HG03342 (cell line): ENCODE measurements around the gene AHRR.

ENCODE experiments used
- ATAC-seq: cut with Tn5 transposase; IDR thresholded peaks from one replicate; pipeline ENCODE4 v1.9.1; 2021; ENCODE audit warnings: mild to moderate bottlenecking, moderate library complexity; ENCODE audit not compliant: unreplicated experiment

AHRR gene

DNA sequence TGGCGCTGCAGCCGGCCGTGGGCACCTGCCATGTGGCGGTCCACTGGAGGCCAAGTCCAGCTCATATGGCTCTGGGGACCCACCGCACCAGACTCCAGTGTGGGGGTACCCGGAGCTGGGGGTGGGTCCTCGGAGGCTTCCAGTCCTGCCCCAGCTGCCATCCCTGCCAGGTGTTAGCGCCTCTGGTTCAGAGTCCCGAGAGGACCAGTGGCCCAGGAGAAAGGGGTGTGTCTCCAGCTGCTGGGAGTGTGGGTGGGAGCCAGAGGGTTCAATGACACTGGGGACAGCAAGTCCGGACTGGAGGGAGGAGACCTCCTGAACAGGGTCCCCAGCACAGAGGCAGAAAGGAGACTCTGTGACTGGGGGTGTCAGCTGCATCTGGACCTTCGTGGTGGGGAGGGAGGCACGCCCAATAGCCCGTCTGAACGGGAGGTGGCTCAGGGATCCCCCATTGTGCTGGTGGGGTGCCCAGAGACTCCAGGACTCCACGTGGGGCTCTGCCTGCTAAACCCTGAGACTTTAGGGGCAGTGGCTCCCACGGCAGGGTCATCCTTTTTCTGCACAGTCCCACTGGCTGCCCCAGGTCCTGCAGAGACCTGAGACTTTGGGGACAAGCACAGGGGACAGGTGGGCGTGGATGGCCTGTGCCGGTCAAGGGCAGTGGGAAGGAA is 2.4 kb upstream of the AHRR start:
- ATAC-seq: no peak

DNA sequence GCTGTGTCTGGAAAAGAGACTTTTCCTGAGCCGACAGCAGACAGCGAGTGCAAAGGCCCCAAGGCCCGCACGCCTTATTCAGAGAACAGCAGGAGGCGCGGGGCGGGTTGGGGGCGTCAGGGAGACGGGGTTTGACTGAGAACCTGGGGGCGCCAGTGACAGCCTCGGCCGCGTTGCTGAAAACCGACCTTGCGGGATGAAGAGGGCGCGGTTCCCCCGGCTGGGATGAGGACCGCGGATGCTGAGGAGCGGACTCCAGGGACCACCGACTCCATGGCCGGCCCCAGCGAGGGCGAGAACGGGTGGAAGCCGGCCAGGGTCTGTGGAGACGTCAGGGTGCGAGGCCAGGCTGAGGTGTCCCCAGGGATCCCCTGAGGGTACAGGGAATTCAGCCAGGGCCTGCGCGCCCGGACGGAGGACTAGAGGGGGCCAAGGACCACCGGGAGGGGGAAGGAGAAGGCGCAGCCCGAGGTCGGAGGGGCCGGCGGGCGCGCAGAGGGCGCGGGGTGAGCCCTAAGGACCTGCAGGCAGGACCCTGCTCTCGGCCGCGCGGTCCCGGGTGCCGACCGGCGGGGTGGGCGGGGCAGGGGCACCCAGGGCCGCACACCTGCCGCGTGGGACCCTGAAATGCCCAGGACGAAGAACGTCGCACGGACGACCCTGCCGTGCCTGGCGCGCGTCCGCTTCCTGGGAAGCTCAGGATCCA is 837 bp upstream of the AHRR start:
- no peak for ATAC-seq

GRCh38 chr5:321726-322251 is 275 bp downstream of the AHRR start:
- peak; percentile 10 for ATAC-seq

DNA sequence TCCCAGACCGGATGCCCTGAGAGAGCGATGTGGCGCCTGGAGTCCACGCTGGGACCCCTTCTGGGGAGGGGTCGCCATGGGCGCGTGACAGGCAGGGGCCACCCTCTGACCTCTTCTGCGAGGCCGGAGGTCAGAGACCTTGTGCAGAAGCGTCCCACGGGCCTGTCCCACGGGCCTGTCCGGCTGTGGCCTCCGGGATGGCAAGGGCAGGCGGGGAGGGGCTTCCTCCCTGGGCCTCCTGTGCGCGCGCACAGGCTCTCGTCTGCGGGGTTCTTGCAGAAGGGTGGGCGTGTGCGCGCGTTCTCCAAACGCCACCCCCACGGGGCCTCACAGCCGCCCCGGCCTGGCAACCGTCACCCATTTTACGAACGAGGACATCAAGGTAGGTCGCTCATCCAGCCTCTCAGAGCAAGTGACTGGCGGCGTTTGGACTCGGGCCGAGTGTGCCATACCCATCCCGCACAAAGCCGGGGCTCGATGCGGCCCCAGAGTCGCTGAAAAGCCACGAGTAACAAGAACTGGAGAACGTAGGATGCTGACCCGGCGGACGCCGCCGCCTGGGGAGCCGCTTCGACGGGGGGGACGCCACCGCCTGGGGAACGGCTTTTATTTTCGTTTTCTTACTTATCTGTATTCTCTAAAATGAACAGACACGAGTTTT is 897 bp downstream of the AHRR start:
- peak; percentile 13 for ATAC-seq

- no peak for ATAC-seq
Measured at GRCh38 chr5:322942-323879, 1.7 kb downstream of the AHRR start.

GRCh38 chr5:324736-325612 is 3.5 kb downstream of the AHRR start:
- no peak for ATAC-seq

- ATAC-seq: no peak
Measured at GRCh38 chr5:326109-326508, 4.6 kb downstream of the AHRR start.

- no peak for ATAC-seq
Measured at GRCh38 chr5:329121-329735, 7.7 kb downstream of the AHRR start.

DNA sequence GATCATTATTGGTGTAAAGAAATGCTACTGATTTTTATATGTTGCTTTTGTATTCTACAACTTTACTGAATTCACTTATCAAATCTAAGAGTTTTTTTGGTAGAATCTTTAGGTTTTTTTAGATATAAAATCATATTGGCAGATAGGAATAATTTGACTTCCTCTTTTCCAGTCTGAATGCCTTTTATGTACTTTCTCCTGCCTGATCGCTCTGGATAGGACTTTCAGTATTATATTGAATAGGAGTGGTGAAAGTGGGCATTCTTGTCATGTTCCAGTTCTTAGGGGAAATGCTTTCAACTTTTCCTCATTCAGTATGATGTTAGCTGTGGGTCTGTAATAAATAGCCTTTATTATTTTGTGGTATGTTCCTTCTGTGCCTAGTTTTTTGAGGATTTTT is 8.3 kb downstream of the AHRR start:
- no peak for ATAC-seq

- ATAC-seq: no peak
Measured at GRCh38 chr5:332843-333242, 11.3 kb downstream of the AHRR start.

DNA sequence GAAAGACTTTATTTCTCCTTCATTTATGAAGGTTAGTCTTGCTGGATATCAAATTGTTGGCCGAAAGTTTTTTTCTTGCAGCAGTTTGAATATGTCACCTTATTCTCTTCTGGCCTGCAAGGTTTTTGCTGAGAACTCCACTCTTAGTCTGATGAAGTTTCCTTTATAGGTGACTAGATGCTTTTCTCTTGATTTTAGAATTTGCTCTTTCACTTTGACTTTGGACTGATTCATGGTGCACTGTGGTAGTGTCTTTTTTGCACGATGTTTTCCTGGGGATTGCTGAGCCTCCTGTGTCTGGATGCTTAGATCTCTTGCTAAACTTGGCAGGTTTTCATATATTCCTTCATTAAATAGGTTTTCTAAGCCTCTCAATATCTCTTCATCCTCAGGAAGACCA is 12.4 kb downstream of the AHRR start:
- ATAC-seq: no peak

DNA sequence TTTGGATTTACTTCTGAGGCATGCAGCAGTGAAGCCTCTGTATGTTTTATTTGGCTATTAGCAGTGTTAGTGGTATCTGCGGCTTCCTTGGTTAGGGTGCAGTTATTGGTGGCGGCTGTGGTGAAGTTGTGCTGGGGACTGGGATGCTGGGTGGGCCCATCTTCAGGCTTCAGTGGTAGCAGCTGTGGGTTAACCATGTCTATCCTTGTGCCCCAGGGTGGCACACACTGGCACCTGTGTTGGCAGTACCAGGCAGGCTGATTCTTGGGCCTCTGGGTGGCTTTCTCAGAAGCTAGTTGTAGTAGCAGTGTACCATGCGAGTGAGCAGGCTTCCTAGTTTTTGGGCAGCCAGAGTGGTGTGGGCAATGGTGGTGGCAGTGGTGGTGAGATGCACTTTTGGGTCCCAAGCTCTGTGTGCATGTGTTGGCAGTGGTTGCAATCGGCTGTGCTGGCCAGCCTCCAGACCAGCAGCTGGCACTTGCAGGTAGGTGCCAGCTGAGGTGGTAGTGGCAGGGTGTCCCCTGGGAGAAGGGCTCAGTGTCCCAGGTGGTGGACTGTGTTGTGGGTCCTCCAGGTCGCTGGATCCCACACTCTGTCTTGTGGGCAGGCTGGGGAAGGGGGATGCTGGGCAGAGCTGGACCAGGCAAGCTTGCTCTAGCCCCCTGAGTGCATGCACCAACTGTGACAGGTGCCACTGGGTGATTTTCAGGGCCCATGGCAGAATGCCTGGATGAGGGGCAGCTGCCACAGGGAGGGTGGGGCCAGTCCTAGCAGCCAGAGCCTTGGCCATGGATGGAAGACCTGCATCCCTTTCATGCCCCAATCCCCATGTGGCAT is 13.6 kb downstream of the AHRR start:
- ATAC-seq: no peak

DNA sequence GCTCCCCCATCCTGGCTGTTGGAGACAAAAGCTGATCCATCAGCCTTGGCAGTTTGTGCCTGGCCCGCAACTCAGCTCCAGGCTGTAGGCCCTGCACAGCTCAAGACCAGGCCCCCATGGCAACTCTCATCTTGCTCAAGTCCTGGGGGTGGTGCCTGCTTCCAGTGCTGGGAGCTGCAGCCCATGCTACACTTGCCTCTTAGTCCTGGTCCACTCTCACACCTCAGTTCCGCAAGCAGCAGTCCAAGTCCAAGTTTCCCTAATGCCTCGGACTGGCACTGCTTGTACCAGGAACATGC is 14.2 kb downstream of the AHRR start:
- no peak for ATAC-seq

DNA sequence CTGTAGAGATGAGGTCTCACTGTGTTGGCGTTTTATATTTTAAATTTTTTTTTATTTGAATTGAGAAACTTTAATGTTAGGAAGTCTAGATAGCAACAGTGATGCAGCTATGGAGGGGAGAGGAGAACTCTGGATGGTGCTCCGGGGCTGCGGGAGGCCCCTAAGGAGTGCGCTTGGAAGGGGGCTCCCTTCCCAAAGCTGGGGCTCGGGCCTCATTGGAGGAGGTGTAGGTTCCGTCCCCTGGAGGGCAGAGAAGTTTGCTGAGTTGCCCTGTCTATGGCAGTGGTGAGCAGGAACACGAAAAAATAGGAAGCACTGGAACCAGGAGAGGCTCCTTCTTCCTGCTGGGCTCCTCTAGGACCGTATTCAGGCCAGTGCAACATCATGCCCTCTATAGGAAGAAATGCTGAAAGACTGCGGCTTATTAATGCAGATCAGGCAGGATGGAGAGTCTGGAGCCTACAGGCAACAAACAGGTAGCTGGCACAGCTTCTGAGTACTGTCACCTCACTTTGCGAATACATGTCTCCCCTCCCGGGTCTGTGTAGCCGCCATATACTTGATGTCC is 16.1 kb downstream of the AHRR start:
- no peak for ATAC-seq

DNA sequence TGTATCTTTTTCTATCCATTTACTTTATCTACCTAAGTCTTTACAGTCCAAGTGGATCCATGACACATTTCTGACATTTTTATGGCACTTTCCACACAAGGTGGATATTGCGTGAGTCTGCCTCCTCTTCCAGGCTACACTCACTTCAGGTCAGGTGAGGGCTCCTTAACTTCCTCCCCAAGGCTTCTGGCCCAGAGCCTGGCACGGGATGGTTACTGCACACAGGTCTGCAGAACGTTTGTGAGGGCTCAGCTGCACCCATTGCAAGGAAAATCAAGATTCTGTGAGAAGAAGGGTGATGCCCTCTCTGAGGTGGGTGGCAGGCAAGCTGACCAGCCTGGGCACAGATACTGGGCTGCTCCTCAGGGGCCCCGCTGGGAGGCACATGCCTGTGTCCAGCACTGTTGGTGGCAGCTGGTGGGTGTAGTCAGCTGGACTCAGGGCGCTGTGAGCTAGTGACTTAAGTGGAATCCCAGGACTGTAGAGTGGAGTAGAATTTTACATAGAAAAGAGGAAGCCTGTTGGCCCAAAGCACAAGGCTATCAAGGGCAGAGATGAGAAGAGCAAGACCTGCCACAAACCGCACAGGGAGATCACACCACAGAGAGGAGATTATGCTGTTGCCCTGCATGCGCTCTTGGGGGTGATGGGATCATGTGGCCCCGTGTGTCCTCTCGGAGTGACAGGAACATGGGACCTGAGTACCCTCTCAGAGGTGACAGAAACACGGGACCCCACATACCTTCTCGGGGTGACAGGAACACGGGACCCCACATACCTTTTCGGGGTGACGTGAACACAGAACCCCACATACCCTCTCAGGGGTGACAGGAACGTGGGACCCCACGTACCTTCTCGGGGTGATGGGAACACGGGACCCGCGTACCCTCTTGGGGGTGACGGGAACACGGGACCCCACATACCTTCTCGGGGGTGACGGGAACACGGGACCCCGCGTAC is 21.3 kb downstream of the AHRR start:
- no peak for ATAC-seq

- ATAC-seq: no peak
Measured at GRCh38 chr5:343461-344401, 22.2 kb downstream of the AHRR start.
